PC-9 (cell line): ENCODE results near the gene UBA1. TPM values are rescaled to one million over a fixed set of nuclear protein-coding genes. Genes with fewer than 3 reads are reported as not detected.

ENCODE experiments used
- BruUV-seq: library from RNA; stranded (reverse); fragments of 400-500 nt; replicated peaks from 2 replicates; lab custom pipeline; 2021; lab: Mats Ljungman, UMichigan
- CTCF ChIA-PET: fragments of 300-600 bp; sonication (Branson Sonifier 250); formaldehyde crosslinking; loops from one replicate; lab custom pipeline; 2022; ENCODE audit warnings: antibody characterized with exemption; lab: Charles Lee
- POLR2A ChIA-PET: fragments of 300-600 bp; sonication (Branson Sonifier 250); formaldehyde crosslinking; loops from one replicate; lab custom pipeline; 2022; ENCODE audit warnings: antibody characterized with exemption; ENCODE audit not compliant: unreplicated experiment; lab: Charles Lee
- DNase-seq, 2 experiments: peaks; one replicate each; pipeline versions ENCODE4 v3.0.0 to v3.0.0-alpha.2; 2015 to 2022; ENCODE audit warnings: mixed read lengths in 1 of 2
- H2AFZ ChIP-seq: fragments of 200-600 bp; sonication (generic); 2 replicates; pipeline ENCODE4 v1.8.1; 2017; ENCODE audit warnings: antibody characterized with exemption
- H3F3A ChIP-seq: fragments of 200-600 bp; sonication (generic); 2 replicates; pipeline ENCODE4 v1.8.1; 2017; ENCODE audit warnings: antibody characterized with exemption, mild to moderate bottlenecking, low read depth; ENCODE audit not compliant: insufficient read depth
- H3K27ac ChIP-seq: fragments of 200-600 bp; sonication (generic); 2 replicates; pipeline ENCODE4 v1.6.1; 2016; ENCODE audit warnings: mixed run types
- H3K27me3 ChIP-seq: fragments of 200-600 bp; sonication (generic); 2 replicates; pipeline ENCODE4 v1.6.1; 2016; ENCODE audit warnings: low read depth, mixed run types; ENCODE audit not compliant: insufficient read depth
- H3K36me3 ChIP-seq: fragments of 200-600 bp; sonication (generic); 2 replicates; pipeline ENCODE4 v1.6.1; 2016; ENCODE audit warnings: low read depth, mixed run types
- H3K4me1 ChIP-seq: fragments of 200-600 bp; sonication (generic); replicated peaks from 2 replicates; pipeline ENCODE4 v1.6.1; 2016; ENCODE audit warnings: mixed run types; ENCODE audit not compliant: insufficient read depth
- H3K4me2 ChIP-seq: fragments of 200-600 bp; sonication (generic); 2 replicates; pipeline ENCODE4 v1.6.1; 2017; ENCODE audit warnings: mixed run types
- H3K4me3 ChIP-seq: fragments of 200-600 bp; sonication (generic); 2 replicates; pipeline ENCODE4 v1.6.1; 2016; ENCODE audit warnings: mixed run types
- H3K79me2 ChIP-seq: fragments of 200-600 bp; sonication (generic); 2 replicates; pipeline ENCODE4 v1.6.1; 2017; ENCODE audit warnings: low read depth, mixed run types
- H3K9me2 ChIP-seq: fragments of 200-600 bp; sonication (generic); 2 replicates; pipeline ENCODE4 v1.8.1; 2017; ENCODE audit warnings: mild to moderate bottlenecking; ENCODE audit not compliant: insufficient read depth
- H3K9me3 ChIP-seq: fragments of 200-600 bp; sonication (generic); 2 replicates; pipeline ENCODE4 v1.8.1; 2016; ENCODE audit warnings: low read depth; ENCODE audit not compliant: insufficient read depth
- H4K20me1 ChIP-seq: fragments of 200-600 bp; sonication (generic); 2 replicates; pipeline ENCODE4 v1.8.1; 2017; ENCODE audit not compliant: insufficient read depth
- CTCF ChIP-seq: fragments of 200-600 bp; sonication (generic); conservative IDR thresholded peaks from 2 replicates; pipeline ENCODE4 v1.6.1; 2017; ENCODE audit warnings: mixed run types, antibody characterized with exemption, mild to moderate bottlenecking, moderate library complexity
- EZH2 ChIP-seq: fragments of 200-600 bp; sonication (generic); IDR thresholded peaks from 2 replicates; pipeline ENCODE4 v1.8.0; 2017; ENCODE audit warnings: antibody characterized with exemption, low read depth
- intact Hi-C: fragments of 100-400 bp; cut with micrococcal nuclease; formaldehyde crosslinking; loops from one replicate; pipeline ENCODE4 v1.10.0; 2022; ENCODE audit not compliant: unreplicated experiment
- total RNA-seq: library from RNA; stranded (reverse); gene quantifications from 2 replicates; pipeline ENCODE4 v1.2.3, GENCODE V29; 2021

UBA1 gene
- total RNA-seq, 1 experiment from 2014 or later, result 126 TPM

- Histone ChIP-seq H3K36me3 (no peaks in the 10 kb centered on the region), H4K20me1 (no peaks in the 10 kb centered on the region), H3K4me2 (no peak overlapping the region), H3K4me1 (no peaks in the 10 kb centered on the region), H3K79me2 (no peaks in the 10 kb centered on the region), H2AFZ (no peak overlapping the region), H3K27ac (no peak overlapping the region), H3K9me2 (no peaks in the 10 kb centered on the region), H3K27me3 (no peaks in the 10 kb centered on the region), H3K9me3 (no peaks in the 10 kb centered on the region), H3K4me3 (no peak overlapping the region), H3F3A (no peaks in the 10 kb centered on the region)
- no peak for DNase-seq
- ChIA-PET POLR2A (no interaction called here), CTCF (no interaction called here)
- BruUV-seq, result no TSS peak
- TF ChIP-seq CTCF (no peak), EZH2 (no peak)
- intact Hi-C loops, result no loop called here
Observed at GRCh38 chrX:47164420-47164819, 29.2 kb upstream of the UBA1 start.

GRCh38 chrX:47166126-47166525 lies 27.5 kb upstream of the UBA1 start:
- no peaks in the 10 kb centered on the region for H3K36me3 ChIP-seq
- no peaks in the 10 kb centered on the region for H3K27me3 ChIP-seq
- H3K4me3 ChIP-seq, result no peak overlapping the region
- TF ChIP-seq CTCF (no peak), EZH2 (no peak)
- BruUV-seq, result no TSS peak
- no peak overlapping the region for H3K27ac ChIP-seq
- ChIA-PET CTCF (no interaction called here), POLR2A (no interaction called here)
- no peaks in the 10 kb centered on the region for H3K79me2 ChIP-seq
- no peaks in the 10 kb centered on the region for H4K20me1 ChIP-seq
- DNase-seq, result no peak
- intact Hi-C loops, result no loop called here
- no peak overlapping the region for H3K4me2 ChIP-seq
- no peaks in the 10 kb centered on the region for H3K9me3 ChIP-seq
- no peaks in the 10 kb centered on the region for H3F3A ChIP-seq
- no peaks in the 10 kb centered on the region for H3K9me2 ChIP-seq
- no peak overlapping the region for H2AFZ ChIP-seq
- no peaks in the 10 kb centered on the region for H3K4me1 ChIP-seq

- CTCF ChIA-PET, result no interaction called here
- H3K27me3 ChIP-seq, result no peaks in the 10 kb centered on the region
- no peaks in the 10 kb centered on the region for H3K4me1 ChIP-seq
- no peaks in the 10 kb centered on the region for H3K9me2 ChIP-seq
- POLR2A ChIA-PET, result no interaction called here
- no peak for DNase-seq
- intact Hi-C loops, result no loop called here
- BruUV-seq, result no TSS peak
- no peaks in the 10 kb centered on the region for H4K20me1 ChIP-seq
- H3K27ac ChIP-seq, result no peak overlapping the region
- no peak overlapping the region for H3K4me3 ChIP-seq
- no peak overlapping the region for H2AFZ ChIP-seq
- no peaks in the 10 kb centered on the region for H3K36me3 ChIP-seq
- H3K4me2 ChIP-seq, result no peak overlapping the region
- TF ChIP-seq EZH2 (no peak), CTCF (no peak)
- H3K9me3 ChIP-seq, result no peaks in the 10 kb centered on the region
- no peaks in the 10 kb centered on the region for H3F3A ChIP-seq
- no peaks in the 10 kb centered on the region for H3K79me2 ChIP-seq
Observed at GRCh38 chrX:47168495-47169073, 25.0 kb upstream of the UBA1 start.
